H1 (cell line): Measurements from ENCODE around the gene MGLL. TPM values are rescaled to one million over a fixed set of nuclear protein-coding genes. Genes with fewer than 3 reads are reported as not detected.

Experiments
- ASH2L ChIP-seq: fragments of 200-600, 300-600 bp; sonication (generic); IDR thresholded peaks from one replicate; pipeline ENCODE4 v1.7.1; 2017; ENCODE audit warnings: low read length
- BCL11A ChIP-seq, 2 experiments: IDR thresholded peaks; one replicate each; pipeline ENCODE4 v1.6.1; 2011; ENCODE audit warnings: low read depth in 2 of 2, low read length in 2 of 2, mild to moderate bottlenecking in 2 of 2
- JUN ChIP-seq: IDR thresholded peaks from 2 replicates; pipeline ENCODE4 v1.6.1; 2011; ENCODE audit warnings: low read depth, mild to moderate bottlenecking, improper control_type of control experiment, low read length
- POU5F1 ChIP-seq: IDR thresholded peaks from 2 replicates; pipeline ENCODE4 v1.6.1; 2011; ENCODE audit warnings: low read depth, mild to moderate bottlenecking, low read length, moderate library complexity
- polyA plus RNA-seq, 7 experiments: library from polyadenylated mRNA; depleted of rRNA in 3 of 7; stranded (reverse) in 5 of 7; unstranded in 2 of 7; fragments of >200 nt in 5 of 7; fragments of 200-250 nt in 2 of 7; gene quantifications; 1 replicate in 5 of 7; 2 replicates in 1 of 7; 4 replicates in 1 of 7; pipeline versions ENCODE4 v1.2.1 to v1.2.3, GENCODE V29; 2011 to 2013; ENCODE audit warnings: missing spikeins in 2 of 7, mixed read lengths in 2 of 7
- total RNA-seq: library from RNA; stranded (reverse); fragmentation: NEBNext Ultra II Directional; extraction: Animal tissue kit (Norgen Biotek cat#: 25700); gene quantifications from 2 replicates; pipeline ENCODE4 v1.2.1, GENCODE V29; 2021
- TF ChIP-seq, protein P1 (sequence below): IDR thresholded peaks from 2 replicates; pipeline ENCODE4 v1.6.1; 2012; ENCODE audit warnings: inconsistent platforms

Gene MGLL
- total and polyA plus RNA-seq, 2 of the 8 experiments (the other 6 are each of a cell fraction or from before 2014, with no cell fraction given): 0.05 to 0.34 TPM

DNA sequence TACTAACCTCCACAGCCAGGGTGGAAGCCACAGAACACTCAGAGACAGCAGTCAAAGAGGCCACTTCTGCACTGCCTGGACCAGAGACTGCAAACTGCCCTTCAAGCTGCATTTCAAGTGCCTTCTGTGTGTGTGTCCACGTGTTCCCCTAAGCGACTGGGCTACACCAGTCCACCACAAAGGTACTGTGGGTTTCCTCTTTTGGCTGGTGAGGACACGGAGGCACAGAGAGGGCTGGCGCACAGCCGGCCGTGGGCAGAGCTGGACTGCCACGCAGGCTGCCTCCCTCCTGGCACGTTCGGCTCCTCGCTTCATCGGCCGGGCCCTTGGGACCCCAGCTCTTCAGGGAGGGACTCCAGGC, 60.9 kb downstream of the MGLL start (continued):
- TF ChIP-seq BCL11A (IDR thresholded peaks at IDR 0.05; ENCODE audit: low read depth in 2 of 2, low read length in 2 of 2): no peak
- TF ChIP-seq POU5F1: no peak
- TF ChIP-seq ASH2L: no peak
- TF ChIP-seq JUN: no peak
- TF ChIP-seq, protein P1, sequence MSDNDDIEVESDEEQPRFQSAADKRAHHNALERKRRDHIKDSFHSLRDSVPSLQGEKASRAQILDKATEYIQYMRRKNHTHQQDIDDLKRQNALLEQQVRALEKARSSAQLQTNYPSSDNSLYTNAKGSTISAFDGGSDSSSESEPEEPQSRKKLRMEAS: no peak
- TF ChIP-seq, all 59 proteins: peak for 0
